Left hindlimb (tissue), 1 donor: Measurements from ENCODE around the gene STK24.

Source experiments
- DNase-seq: peaks from one replicate; pipeline ENCODE4 v3.0.0-alpha.2; 2018

The STK24 gene

DNA sequence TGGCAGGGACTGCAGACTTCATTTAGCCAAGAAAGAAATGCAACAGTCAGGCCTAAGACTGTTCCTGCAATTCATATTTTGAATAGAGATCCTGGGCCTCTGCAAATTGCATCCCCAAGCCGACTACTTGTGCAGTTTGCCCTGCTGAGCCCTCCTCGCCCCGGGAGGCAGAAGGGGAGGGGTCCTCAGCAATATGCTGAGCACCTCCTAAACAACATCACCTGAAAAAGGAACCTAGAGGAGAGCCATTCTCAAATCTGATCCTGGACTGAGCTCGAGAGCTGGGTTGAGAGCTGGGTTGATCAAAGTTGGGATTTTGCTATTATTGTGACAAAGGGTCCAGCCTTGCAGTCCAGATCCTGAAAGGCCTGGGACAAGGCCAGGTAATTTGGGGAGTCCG is 129.8 kb downstream of the STK24 start:
- DNase-seq: no peak

DNA sequence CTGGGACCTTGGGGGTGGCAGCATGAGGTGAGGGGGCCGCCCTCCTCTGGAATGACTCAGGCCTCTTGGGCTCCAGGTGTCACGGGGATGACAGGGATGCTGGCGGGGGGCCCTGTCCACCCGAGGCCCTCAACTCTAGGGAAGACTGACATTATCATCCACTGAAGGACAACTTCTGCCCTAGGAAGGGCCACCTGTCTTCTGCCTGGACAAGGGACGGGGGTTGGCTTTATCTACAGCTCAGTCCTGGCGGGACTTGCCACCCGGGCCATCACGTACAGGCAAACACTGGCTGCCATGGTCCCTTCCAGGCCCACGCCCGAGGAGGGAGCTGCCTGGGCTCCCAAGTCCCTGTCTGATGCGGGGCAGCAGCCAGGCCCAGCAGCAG is 130.7 kb downstream of the STK24 start:
- DNase-seq: no peak

DNA sequence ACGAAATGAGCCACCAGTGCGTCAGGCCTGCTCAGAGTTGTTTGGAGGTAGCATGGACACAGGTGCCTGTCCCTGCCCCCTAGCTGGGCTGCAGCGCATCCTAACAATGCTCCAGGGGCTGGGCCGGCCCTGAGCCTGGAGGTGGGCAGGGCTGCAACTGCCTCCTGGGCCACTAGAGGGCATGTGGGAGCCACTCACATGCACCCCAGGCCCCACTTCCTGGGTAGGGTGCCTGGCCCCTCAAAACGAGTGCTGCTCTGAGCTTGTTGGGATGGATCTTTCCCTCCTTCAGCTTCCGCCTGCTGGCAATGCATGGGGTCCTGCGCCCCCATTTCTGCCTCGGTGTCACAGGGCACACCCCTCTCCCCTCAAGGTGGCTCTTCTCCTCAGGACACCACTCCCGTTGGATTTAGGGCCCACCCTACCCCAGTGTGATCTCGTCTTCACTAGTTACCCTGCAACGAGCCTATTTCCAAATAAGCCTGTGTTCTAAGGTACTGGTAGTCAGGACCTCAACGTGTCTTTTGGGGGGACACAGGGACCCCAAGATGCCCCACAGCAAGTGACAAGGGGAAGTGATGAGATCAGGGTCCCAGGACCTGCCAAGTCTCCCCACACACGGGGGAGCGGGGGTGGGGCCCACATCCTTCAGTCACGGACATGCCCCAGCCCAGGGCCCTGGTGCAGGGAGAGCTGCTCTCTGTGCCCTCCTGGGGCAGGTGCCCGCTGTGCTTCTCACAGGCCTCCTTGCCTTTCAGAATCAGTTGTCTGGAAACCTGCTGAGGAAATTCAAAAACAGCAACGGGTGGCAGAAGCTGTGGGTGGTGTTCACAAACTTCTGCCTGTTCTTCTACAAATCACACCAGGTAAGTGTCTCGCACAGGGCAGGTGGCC is 131.3 kb downstream of the STK24 start:
- peak; percentile 76 for DNase-seq

DNA sequence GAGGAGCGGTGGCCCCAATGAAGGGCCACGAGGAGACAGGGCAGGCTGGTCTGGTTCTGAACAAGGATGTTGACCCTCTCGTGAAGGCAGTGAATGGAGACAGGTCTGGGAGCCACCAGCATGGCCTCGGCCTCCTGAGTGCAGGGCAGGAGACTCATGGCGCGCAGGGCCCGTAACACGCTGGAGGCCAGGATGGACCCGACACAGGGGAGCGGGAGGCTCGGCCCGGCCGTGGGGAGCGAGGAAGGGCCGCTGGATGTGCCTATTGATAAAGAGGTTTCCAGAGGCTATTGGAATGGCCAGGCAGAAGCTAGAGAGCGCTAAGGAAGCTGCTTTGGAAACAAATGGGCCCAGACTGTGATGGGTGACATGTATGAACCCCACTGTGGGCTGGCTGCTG is 132.5 kb downstream of the STK24 start:
- DNase-seq: no peak

DNA sequence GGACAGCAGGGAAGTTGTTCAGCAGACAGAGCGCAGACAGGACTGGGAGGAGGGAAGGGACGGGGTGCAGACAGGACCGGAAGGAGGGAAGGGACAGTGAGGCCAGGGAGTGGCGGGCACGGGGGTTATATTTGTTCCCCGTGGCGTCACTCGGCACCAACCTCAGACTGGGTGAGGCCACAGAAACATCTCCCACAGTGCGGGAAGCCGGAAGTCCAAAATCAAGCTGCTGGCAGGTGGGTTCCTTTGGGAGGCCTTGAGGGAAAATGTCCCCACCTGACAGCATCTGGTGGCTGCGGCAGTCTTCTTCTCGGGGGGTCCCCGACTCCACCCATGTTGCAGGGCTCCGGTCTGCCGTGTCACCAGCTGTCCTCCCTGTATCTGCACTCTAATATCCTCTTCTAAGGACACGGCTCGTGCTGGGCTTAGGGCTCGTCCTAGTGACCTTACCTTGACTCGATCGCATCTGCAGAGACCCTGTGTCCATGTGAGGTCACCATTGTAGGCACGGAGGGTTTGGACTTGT is 133.0 kb downstream of the STK24 start:
- DNase-seq: no peak

DNA sequence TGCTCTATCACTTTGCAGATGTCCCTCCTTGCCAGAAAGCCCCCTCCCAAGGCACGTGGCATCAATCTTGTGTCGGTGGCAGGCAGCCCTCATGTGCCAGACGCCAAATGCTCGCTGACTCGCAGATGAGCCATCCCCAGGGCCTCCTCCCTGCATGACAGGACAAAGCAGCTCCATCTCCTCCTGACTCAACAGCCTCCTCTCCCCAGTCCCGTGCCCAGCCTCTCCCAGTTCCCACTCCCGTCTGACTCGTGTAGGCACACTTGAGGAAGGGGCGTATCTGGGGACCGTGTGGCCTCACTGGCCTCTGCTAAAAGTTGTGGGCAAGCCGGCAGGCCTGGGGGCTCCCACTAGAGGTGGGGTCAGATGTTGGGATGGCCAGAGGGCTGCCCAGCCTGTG is 133.6 kb downstream of the STK24 start:
- DNase-seq: no peak

DNA sequence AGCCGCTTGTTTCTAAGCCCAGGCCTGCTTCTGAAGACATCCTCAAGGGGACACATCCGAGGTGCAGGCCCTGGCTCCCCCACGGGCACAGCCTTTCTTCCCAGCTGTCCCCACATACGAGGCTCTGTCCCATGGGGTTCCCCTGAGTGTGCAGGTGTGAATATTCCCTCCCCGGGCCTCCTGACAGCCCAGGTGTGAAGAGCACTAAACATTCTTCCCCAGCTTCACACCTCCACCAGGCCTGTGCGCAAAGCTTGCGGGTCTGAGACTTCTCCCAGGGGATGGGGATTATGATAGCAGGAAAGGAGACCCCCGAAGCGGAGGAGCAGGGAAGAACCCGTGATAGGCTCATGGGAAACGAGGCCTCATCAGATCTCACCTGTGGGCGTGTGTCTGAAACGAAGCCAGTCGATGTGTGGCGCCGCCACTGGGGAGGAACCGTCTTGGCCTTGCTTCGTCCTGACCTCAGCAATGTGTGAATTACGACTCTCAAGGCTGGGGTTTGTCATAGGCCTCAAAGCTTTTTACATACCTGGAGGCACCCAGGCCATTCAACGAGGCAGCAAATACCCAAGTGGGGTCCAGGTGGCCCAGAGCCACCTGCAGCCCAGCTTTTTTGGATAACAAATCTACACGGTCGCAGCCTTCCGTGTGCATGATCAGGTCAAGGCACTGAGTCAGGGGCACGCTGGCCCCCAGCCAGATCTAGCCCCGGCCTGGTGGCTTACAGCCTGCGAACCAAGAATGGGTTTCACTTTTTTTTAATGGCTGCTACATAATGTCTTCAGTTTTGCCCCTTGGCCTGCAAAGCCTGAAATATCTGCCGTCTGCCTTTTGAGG is 134.3 kb downstream of the STK24 start:
- no peak for DNase-seq

DNA sequence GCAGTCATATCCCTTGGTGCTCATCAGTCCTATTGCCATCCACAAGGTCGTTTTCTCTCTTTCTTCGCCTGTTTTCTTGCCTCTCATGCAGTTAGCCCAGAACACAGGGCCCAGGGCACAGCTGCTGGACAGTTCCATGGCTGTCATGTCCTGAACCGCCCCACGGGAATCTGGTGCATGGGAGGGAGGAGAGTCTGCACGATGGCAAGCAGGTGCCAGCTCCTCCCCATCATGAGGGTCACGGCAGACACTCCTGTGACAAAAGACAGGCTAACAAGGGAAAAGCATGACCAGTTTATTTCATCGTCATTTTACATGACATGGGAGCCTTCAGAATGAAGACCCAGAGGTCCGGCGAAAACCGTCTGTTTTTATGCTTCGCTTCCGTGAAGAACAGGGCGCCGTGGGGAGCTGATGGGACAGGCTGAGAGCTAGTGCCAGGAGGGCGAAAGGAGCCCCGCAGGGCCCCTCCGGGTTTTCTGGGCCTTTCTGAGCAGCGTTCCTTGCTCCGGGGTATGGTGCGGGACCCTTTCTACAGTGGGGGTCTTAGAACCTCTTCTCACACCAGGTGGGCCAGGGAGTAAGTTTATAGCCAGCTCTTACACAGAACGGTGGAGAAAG is 135.7 kb downstream of the STK24 start:
- DNase-seq: no peak

DNA sequence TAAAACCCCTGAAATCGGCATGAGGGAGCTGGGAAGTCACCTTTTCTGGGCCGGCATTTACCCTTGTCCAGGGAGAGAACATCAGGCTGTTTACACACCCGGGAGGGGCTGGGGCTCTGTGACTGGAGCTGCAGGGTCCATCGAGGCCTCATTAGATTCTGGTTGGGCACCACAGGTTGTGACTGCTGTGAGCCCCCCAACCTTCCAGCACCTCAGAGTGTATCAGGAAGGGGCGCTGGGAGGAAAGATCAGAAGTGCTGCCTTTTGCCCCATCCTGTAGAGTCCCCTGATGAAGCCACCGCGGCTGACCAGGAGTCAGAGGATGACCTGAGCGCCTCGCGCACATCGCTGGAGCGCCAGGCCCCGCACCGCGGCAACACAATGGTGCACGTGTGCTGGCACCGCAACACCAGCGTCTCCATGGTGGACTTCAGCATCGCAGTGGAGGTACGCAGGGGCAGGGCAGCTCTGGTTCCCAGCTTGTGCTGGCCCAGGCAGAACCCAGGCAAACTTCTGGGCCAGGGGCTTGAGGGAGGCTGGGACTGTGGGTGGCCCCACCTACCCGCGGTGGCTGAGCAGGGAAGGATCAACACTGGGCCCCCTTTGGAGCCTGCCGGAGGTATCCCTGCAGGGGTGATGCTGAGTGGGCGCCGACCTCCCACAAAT is 136.4 kb downstream of the STK24 start:
- DNase-seq: no peak

DNA sequence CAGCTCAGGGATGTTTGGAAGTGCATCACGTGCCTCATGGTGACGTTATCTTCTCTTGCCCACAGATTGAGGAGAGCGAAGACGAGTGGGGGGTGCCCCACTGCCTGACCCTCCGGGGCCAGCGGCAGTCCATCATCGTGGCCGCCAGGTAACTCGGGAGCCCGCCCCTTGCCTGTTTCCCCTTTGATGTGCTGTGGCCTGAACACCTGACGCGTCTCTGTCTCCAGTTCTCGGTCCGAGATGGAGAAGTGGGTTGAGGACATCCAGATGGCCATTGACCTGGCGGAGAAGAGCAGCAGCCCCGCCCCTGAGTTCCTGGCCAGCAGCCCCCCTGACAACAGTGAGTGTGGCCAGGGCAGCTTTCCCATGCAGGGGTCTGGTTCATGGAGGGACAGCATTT is 137.0 kb downstream of the STK24 start:
- no peak for DNase-seq

DNA sequence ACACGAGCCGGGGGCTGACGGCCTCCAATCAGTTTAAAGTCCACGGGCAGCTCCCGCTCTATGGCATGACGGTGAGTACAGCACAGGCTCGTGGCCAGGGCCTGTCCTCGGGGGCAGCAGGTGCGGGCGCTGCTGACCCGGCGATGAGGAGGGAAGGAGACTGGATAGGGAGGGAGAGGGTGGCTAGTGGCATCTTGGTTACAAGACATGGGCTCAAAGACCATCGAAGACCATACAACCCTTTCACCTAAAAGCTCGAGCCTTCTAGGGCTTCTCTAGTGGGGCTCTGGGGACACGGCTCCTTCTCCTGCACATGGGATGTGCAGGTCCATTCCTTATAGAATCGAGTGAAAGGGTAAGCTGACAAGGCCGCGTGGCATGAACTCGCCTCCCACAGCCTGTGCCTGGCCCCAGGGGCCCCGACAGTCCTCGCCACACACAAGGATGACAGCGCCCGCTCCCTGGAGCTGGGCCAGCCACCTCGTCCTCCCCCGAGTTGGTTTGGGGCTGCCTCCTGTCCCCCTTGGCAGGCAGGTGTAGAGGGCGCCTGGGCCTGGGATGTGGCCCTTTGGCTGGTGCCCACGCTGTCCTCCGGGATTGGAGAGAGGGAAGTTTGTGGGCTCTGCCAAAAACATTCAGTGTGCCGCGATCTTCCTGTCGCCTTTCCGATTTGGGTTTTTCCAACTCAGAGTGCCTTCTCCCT is 137.6 kb downstream of the STK24 start:
- DNase-seq: no peak

DNA sequence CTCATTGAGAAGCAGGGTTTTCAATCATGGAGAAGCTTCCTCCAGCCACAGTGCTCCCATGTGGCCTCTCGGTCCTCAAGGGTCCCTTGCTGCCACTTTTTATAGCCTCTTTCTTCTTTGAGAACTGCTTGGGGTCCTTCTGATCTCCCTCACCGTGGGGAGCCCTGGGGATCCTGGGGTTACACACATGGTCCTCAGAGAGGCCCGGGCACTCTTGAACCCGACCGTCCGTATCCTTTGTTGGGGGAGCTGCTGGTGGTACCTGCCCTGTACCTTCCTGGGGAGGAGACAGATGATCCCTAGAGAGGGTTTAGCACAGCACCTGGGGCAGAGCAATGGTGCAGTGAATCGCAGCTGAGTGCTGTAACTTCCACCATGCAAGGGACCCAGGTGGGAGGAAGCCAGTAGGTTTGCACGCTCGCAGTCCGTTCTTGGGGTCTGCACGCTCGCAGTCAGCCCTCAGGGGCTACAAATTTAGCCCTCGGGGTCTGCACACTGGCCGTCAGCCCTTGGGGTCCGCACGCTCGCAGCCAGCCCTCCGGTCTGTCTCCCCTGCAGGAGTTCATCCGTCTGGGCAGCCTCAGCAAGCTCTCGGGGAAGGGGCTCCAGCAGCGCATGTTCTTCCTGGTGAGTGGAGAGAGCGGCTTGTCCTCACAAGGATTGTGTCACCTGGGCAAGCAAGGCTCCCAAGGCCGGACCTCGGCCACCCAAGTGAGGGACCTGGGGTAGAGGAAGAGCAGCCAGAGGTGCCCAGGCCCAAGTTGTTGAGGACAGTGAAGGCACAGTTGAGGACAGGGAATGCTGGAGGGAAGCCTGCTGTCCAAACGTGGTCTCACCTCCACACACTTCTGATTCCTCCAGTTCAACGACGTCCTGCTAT is 138.4 kb downstream of the STK24 start:
- no peak for DNase-seq

DNA sequence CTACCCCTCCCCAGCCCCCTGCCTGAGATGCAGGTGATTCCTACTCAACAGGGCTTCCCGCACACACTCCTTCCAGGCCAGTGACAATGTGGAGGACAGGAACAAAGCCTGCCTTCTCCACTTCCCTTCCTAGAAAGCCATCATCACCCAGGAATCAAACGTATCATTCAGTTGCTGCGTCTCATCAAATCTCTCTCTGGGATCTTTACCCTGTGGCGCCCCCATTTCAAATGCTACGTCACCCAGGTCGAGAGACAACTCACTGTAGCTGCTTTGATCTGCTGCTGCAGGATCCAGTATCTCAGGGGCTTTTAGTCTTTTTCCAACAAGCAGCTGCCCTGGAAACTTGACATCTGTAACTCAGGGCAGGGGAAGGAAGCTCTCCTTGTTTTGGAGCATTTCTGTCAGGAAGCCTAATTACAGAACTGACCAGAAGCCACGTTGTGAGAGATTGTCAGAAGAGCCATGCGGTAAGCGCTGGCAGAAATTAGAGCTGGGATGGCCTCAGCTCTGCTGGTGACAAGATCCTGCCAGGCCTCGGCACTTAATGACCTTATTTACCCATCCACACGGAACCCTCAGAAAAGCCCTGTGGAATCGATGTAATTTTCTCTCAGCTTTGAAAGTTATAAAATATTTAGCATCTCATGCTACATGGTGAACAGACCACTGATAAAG is 140.5 kb downstream of the STK24 start:
- DNase-seq: no peak

DNA sequence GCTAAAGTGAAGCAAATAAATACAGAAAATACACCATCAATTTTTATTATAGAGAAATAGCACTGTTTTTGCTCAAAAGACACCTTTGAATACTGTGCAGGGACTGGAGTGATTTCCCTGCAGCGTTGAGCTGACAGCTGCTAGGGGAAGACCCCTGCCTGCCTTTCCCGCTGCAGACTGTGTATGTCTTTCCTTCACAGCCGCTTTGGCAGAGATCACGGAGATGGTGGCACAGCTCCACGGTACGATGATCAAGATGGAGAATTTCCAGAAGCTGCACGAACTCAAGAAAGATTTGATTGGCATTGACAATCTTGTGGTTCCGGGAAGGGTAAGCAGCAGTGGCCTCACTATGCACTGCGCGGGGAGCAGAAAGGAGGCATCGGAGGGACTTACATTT is 141.5 kb downstream of the STK24 start:
- DNase-seq: no peak

DNA sequence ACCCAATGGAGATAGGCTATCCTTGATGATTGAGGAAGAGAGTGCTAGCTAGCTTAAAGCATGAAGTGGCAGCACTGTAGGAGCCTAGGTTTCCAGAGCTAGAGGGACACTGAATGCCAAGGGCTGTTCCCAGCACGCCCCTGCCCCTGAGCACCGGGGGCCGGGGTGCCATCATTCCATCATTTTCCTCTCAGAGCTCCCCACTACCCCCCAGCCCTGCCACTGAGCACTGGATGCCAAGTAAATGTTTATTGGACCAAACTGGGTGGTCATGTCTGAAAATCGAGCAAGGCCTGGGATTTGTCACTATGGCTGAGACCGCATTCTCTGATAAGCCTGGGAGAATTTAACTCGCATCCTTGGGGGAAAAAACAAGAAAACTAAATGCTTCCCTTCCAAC is 142.8 kb downstream of the STK24 start:
- DNase-seq: no peak

DNA sequence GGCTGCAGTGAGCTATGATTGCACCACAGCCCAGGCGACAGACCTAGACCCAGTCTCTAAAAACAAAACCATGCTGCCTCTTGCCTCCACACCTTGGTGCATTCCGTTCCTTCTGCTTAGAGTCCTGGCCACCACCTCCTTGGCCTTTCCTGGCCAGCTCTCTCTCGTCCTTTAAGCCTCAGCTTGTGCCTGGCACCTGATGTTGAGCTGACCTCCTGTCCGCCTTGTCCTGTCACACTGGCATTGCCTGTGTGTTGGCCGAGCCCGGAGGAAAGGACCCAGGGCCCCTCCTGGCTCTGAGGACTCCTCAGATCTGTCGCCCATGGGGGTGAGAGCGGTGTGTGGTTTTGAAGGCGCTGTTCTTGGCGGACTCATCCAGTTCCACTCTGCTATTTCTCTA is 143.3 kb downstream of the STK24 start:
- DNase-seq: no peak

DNA sequence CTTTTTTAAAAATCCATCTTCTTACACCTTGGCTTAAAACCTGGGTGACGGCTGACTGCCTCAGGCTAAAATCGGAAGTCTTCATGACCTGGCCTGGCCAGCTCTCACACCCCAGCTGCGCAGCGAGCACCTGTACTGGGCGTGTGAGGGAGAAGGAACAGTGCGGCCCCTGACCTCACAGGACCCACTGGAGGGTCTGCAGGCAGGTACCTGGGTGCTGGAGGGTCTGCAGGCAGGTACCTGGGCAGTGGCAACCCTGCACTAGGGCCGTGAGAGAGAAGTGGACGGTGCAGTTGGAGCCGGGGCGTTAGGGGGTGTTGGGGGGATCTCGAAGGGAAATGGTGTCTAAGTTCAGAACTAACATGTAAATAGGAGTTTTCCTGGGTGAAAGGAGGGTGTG is 144.3 kb downstream of the STK24 start:
- no peak for DNase-seq

DNA sequence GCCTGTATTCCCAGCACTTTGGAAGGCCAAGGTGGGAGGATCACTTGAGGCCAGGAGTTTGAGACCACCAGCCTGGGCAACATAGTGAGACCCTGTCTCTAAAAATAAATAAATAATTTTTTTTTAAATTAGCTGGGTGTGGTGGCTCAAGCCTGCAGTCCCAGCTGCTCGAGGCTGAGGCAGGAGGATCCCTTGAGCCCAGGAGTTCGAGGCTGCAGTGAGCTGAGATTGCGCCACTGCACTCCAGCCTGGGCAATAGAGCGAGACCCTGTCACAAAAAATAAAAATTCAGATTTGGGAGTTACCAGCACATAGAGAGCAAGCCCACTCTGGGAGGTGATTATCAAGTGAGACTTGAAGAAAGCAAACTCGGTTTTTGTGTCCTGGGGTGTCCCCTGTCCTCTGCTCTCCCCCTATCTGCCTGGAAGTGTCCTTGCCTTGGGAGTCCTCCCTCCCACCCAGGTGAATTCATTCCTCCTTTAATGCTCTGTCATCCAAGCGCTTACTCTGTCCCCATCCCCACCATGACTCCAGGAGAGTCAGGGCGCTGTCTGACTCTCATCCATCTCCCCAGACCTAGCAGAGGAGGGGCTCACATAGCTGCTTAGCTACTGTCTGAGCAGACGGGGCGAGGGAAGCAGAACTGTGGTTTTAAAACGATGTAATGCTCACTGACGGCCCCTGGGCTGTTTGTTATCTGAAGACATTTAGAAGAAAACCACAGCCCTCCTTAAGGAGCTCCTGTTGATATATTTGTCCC is 146.8 kb downstream of the STK24 start:
- no peak for DNase-seq

DNA sequence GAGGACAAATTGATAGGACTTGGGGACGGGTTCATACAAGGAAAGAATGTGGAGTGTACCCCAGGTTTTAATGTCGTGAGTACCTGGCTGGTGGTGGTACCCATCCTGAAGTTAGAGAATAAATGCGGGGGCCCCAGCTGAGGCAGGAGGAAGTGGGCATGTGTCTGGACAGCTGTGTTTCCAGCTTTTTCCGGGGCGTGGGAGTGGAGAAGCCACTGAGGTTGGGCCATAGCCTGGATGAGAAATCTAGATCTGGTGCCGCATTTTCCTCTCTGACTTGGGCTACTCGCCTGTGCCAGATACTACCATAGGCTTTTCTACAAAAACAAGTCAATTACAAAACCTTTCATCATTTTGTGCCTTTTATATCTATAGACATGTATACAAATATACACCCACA is 147.4 kb downstream of the STK24 start:
- no peak for DNase-seq

DNA sequence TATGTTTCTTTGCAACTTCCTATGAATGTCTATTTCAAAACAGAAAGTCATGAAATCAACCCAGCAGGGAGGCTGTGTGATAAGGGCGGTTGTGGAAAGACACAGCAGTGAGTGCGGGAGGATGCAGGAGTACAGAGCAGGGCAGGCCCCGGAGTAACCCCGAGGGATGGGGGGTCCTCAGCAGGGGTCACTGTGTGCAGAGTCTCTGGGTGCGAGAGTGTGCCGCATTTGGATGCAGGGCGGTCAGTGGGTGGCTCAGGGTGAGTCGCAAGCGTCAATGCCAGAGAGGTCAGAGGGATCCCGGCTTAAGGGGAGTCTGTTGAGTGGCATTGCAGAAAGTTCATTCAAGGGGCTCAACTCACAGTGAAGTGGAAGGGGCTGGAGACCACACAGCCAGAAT is 147.8 kb downstream of the STK24 start:
- no peak for DNase-seq
